Osteoblast (primary cell): ENCODE results near the gene ARID3A. TPM values are rescaled to one million over a fixed set of nuclear protein-coding genes. Genes with fewer than 3 reads are reported as not detected.
"Not testable (repeated sequence)": the region's sequence is repeated elsewhere in the genome, so short reads cannot be mapped to it uniquely, and the experiment has no call there.

Source experiments
- DNase-seq: peaks from one replicate; pipeline ENCODE4 v3.0.0; 2011; ENCODE audit warnings: low spot score, mixed read lengths; ENCODE audit not compliant: insufficient read length; ENCODE audit errors: missing footprints
- H2AFZ ChIP-seq: 2 replicates; pipeline ENCODE4 v1.6.0; 2011; ENCODE audit warnings: mild to moderate bottlenecking, low read length
- H3K27ac ChIP-seq: 2 replicates; pipeline ENCODE4 v1.5.1; 2011; ENCODE audit warnings: mild to moderate bottlenecking, low read depth, low read length, moderate library complexity
- H3K27me3 ChIP-seq: 2 replicates; pipeline ENCODE4 v1.6.0; 2012; ENCODE audit warnings: mild to moderate bottlenecking, control low read depth, inconsistent platforms, low read length, moderate library complexity; ENCODE audit not compliant: insufficient read depth
- H3K36me3 ChIP-seq: 2 replicates; pipeline ENCODE4 v1.5.1; 2011; ENCODE audit warnings: mild to moderate bottlenecking, low read length, control low read depth, moderate library complexity; ENCODE audit not compliant: insufficient read depth
- H3K4me1 ChIP-seq: 2 replicates; pipeline ENCODE4 v1.5.1; 2011; ENCODE audit warnings: mild to moderate bottlenecking, low read length, control low read depth, moderate library complexity; ENCODE audit not compliant: insufficient read depth
- H3K4me2 ChIP-seq: 2 replicates; pipeline ENCODE4 v1.6.0; 2011; ENCODE audit warnings: mild to moderate bottlenecking, low read length; ENCODE audit not compliant: insufficient read depth
- H3K4me3 ChIP-seq: fragments of 200-600 bp; sonication (generic); 3 replicates; pipeline ENCODE4 v1.5.1; 2012; ENCODE audit warnings: mild to moderate bottlenecking, low read length, inconsistent platforms; ENCODE audit not compliant: insufficient read depth
- H3K79me2 ChIP-seq: 2 replicates; pipeline ENCODE4 v1.6.0; 2012; ENCODE audit warnings: mild to moderate bottlenecking, low read length, control low read depth, inconsistent platforms; ENCODE audit not compliant: insufficient read depth
- H3K9me3 ChIP-seq: 2 replicates; pipeline ENCODE4 v1.5.1; 2011; ENCODE audit warnings: low read depth, low read length, control low read depth
- H4K20me1 ChIP-seq: 2 replicates; pipeline ENCODE4 v1.6.0; 2012; ENCODE audit warnings: mild to moderate bottlenecking, low read length, control low read depth; ENCODE audit not compliant: insufficient read depth
- CTCF ChIP-seq: IDR thresholded peaks from 2 replicates; pipeline ENCODE4 v1.5.1; 2011; ENCODE audit warnings: mild to moderate bottlenecking, low read depth, low read length, moderate library complexity; ENCODE audit errors: extremely low read depth
- total RNA-seq: library from RNA; depleted of rRNA; stranded (reverse); fragments of >200 nt; gene quantifications from 2 replicates; pipeline ENCODE4 v1.2.3, GENCODE V29; 2012

Gene ARID3A
- total RNA-seq, 1 donor = 21.7 TPM

GRCh38 chr19:888581-889385, 37.1 kb upstream of the ARID3A start:
- H2AFZ ChIP-seq = no peak overlapping the region
- H3K79me2 ChIP-seq = peaks cover 25% of the 10 kb centered on the region
- no peak for DNase-seq
- no peak overlapping the region for H3K27ac ChIP-seq
- H3K9me3 ChIP-seq = no peaks in the 10 kb centered on the region
- no peak overlapping the region for H3K4me2 ChIP-seq
- H3K36me3 ChIP-seq = peaks cover 28% of the 10 kb centered on the region
- no peak for TF ChIP-seq CTCF
- peaks cover 4% of the 10 kb centered on the region for H4K20me1 ChIP-seq
- H3K27me3 ChIP-seq = no peaks in the 10 kb centered on the region
- peaks cover 5% of the 10 kb centered on the region for H3K4me1 ChIP-seq
- no peak overlapping the region for H3K4me3 ChIP-seq

GRCh38 chr19:889662-890295, 36.1 kb upstream of the ARID3A start:
- Histone ChIP-seq H3K4me1 (peaks cover 5% of the 10 kb centered on the region), H3K79me2 (peaks cover 25% of the 10 kb centered on the region), H3K36me3 (peaks cover 26% of the 10 kb centered on the region), H3K27me3 (no peaks in the 10 kb centered on the region), H3K9me3 (no peaks in the 10 kb centered on the region), H3K27ac (no peak overlapping the region), H4K20me1 (peaks cover 4% of the 10 kb centered on the region), H3K4me3 (no peak overlapping the region), H3K4me2 (no peak overlapping the region), H2AFZ (no peak overlapping the region)
- DNase-seq = no peak
- TF ChIP-seq CTCF = no peak

- Histone ChIP-seq H2AFZ (no peak overlapping the region), H3K79me2 (peaks cover 25% of the 10 kb centered on the region), H4K20me1 (peaks cover 4% of the 10 kb centered on the region), H3K36me3 (peaks cover 18% of the 10 kb centered on the region), H3K9me3 (no peaks in the 10 kb centered on the region), H3K4me3 (no peak overlapping the region), H3K4me1 (peaks cover 5% of the 10 kb centered on the region), H3K4me2 (no peak overlapping the region), H3K27ac (no peak overlapping the region), H3K27me3 (no peaks in the 10 kb centered on the region)
- TF ChIP-seq CTCF = no peak
- DNase-seq = no peak
These were observed 35.0 kb upstream of the ARID3A start for GRCh38 chr19:890831-891230.

- H3K79me2 ChIP-seq = peaks cover 25% of the 10 kb centered on the region
- H4K20me1 ChIP-seq, H3K27me3 ChIP-seq, H3K27ac ChIP-seq, H3K4me1 ChIP-seq, H2AFZ ChIP-seq, H3K9me3 ChIP-seq: not testable (repeated sequence)
- peak; percentile 89 for DNase-seq
- peaks cover 10% of the 10 kb centered on the region for H3K36me3 ChIP-seq
- peak overlapping the region; percentile 83 for H3K4me2 ChIP-seq
- H3K4me3 ChIP-seq = peak overlapping the region; percentile 96
These were observed 34.2 kb upstream of the ARID3A start for GRCh38 chr19:891421-892200.
